Tibial nerve (tissue), 3 donors: ENCODE results near the gene EXOC1.

Experiments
- POLR2A ChIP-seq, 2 donors: fragments of 450-650 bp; IDR thresholded peaks; one replicate each; pipeline ENCODE4 v1.6.1; 2017; ENCODE audit warnings: antibody characterized with exemption in 2 of 2, mild to moderate bottlenecking in 2 of 2, moderate library complexity in 2 of 2
- TF ChIP-seq, protein P1 (sequence below), 5 experiments: fragments of 200-600 bp in 3 of 5; fragments of 450-650 bp in 2 of 5; sonication (generic) in 3 of 5; IDR thresholded peaks; one replicate each; pipeline ENCODE4 v1.5.1; 2016 to 2019; ENCODE audit warnings: antibody characterized with exemption in 5 of 5, mild to moderate bottlenecking in 3 of 5, moderate library complexity in 2 of 5

DNA sequence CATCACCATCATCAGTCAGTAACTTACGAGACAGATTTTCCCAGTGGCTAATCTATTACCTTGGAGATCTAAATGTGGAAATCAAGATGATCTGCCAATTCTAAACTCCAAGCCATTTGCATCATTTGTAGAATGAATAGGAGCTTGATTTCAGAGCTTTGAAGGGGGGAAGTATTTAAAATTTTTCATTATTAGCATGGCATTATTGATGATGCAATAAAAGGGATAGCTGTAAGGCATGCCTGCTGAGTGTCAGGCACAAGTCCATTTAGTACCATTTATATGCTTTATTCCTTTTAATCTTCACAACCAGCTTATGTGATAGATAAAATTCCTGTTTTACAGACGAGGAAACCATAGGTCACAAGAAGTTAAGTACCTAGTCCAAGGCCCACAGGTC, 28.6 kb upstream of the EXOC1 start:
- TF ChIP-seq, protein P1, sequence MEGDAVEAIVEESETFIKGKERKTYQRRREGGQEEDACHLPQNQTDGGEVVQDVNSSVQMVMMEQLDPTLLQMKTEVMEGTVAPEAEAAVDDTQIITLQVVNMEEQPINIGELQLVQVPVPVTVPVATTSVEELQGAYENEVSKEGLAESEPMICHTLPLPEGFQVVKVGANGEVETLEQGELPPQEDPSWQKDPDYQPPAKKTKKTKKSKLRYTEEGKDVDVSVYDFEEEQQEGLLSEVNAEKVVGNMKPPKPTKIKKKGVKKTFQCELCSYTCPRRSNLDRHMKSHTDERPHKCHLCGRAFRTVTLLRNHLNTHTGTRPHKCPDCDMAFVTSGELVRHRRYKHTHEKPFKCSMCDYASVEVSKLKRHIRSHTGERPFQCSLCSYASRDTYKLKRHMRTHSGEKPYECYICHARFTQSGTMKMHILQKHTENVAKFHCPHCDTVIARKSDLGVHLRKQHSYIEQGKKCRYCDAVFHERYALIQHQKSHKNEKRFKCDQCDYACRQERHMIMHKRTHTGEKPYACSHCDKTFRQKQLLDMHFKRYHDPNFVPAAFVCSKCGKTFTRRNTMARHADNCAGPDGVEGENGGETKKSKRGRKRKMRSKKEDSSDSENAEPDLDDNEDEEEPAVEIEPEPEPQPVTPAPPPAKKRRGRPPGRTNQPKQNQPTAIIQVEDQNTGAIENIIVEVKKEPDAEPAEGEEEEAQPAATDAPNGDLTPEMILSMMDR (IDR thresholded peaks at IDR 0.05), result no peak
- no peak for TF ChIP-seq POLR2A (IDR thresholded peaks at IDR 0.05)
